MM.1S (cell line): ENCODE measurements around the gene PRTG.

Source experiments
- EZH2 ChIP-seq: fragments of 300-600 bp; sonication (generic); optimal IDR thresholded peaks from 2 replicates; pipeline ENCODE3; 2017; ENCODE audit warnings: low read depth, mild to moderate bottlenecking, antibody characterized with exemption, low read length, mixed read lengths
- TF ChIP-seq, protein P1 (sequence below): fragments of 300-600 bp; sonication (generic); IDR thresholded peaks from 2 replicates; pipeline ENCODE4 v1.5.1; 2016; ENCODE audit warnings: antibody characterized with exemption, low read length, mixed read lengths

DNA sequence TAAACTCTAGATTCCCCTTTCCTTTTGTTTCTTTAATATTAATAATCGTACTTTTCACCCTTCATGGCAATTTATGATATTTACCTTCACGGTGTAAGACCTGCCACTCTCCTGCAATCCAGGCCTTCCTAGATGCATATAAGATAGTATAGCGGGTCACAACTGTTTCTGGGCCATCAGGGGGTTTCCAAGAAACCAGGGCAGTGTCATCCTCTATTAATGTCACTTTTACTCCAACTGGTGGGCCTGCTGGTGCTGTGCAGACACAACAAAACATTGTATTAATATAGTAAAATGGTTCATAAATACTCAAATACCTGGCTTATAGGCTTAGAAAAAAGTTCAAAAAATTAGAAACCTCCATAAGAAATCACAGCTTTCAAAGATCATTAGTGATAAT is 105.9 kb downstream of the PRTG start:
- TF ChIP-seq, protein P1, sequence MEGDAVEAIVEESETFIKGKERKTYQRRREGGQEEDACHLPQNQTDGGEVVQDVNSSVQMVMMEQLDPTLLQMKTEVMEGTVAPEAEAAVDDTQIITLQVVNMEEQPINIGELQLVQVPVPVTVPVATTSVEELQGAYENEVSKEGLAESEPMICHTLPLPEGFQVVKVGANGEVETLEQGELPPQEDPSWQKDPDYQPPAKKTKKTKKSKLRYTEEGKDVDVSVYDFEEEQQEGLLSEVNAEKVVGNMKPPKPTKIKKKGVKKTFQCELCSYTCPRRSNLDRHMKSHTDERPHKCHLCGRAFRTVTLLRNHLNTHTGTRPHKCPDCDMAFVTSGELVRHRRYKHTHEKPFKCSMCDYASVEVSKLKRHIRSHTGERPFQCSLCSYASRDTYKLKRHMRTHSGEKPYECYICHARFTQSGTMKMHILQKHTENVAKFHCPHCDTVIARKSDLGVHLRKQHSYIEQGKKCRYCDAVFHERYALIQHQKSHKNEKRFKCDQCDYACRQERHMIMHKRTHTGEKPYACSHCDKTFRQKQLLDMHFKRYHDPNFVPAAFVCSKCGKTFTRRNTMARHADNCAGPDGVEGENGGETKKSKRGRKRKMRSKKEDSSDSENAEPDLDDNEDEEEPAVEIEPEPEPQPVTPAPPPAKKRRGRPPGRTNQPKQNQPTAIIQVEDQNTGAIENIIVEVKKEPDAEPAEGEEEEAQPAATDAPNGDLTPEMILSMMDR = no peak
- TF ChIP-seq EZH2 = no peak
